ENCODE data around the gene FBRSL1.

DNA sequence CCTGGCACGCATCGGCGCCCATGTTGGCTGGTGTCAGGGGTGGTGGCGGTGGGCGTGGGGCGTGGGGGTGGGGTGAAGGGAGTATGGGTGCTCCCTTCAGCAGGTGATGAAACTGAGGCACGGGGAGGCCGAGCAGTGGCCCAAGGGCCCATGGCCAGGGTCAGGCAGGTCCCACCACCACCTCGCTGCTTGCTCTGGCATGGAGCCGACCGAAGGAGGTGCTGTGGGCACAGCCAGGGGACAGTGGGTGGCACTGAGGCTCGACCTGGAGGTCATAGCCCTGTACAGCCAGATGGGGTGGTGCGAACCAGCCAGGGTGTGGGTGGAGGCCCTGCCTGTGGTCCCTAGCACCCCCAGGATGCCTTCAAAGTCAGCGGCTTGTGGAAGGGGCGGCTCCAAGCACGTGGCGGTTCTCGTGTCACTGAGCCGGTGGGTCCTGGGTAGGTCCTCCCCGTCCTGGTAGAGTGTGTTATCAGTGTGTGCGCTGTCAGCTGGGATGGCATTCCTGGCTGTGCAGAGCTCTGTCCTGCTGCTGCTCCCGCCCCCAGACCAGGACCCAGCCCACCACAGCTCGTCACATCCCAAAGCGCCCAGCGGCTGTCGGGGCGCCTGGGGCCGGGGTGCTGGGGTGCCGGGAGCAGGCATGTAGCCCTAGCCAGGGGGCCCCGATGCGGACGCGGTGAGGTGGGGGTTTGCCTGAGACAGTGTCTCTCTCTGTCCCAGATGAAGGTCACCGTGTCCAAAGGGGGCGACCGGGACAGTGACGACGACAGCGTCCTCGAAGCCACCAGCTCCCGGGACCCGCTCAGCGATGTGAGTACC lies 35.3 kb downstream of the FBRSL1 start:
- TF ChIP-seq, protein P1, sequence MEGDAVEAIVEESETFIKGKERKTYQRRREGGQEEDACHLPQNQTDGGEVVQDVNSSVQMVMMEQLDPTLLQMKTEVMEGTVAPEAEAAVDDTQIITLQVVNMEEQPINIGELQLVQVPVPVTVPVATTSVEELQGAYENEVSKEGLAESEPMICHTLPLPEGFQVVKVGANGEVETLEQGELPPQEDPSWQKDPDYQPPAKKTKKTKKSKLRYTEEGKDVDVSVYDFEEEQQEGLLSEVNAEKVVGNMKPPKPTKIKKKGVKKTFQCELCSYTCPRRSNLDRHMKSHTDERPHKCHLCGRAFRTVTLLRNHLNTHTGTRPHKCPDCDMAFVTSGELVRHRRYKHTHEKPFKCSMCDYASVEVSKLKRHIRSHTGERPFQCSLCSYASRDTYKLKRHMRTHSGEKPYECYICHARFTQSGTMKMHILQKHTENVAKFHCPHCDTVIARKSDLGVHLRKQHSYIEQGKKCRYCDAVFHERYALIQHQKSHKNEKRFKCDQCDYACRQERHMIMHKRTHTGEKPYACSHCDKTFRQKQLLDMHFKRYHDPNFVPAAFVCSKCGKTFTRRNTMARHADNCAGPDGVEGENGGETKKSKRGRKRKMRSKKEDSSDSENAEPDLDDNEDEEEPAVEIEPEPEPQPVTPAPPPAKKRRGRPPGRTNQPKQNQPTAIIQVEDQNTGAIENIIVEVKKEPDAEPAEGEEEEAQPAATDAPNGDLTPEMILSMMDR (IDR thresholded peaks at IDR 0.05; ENCODE audit: insufficient read depth, low read length): no peak
- TF ChIP-seq, protein P2, sequence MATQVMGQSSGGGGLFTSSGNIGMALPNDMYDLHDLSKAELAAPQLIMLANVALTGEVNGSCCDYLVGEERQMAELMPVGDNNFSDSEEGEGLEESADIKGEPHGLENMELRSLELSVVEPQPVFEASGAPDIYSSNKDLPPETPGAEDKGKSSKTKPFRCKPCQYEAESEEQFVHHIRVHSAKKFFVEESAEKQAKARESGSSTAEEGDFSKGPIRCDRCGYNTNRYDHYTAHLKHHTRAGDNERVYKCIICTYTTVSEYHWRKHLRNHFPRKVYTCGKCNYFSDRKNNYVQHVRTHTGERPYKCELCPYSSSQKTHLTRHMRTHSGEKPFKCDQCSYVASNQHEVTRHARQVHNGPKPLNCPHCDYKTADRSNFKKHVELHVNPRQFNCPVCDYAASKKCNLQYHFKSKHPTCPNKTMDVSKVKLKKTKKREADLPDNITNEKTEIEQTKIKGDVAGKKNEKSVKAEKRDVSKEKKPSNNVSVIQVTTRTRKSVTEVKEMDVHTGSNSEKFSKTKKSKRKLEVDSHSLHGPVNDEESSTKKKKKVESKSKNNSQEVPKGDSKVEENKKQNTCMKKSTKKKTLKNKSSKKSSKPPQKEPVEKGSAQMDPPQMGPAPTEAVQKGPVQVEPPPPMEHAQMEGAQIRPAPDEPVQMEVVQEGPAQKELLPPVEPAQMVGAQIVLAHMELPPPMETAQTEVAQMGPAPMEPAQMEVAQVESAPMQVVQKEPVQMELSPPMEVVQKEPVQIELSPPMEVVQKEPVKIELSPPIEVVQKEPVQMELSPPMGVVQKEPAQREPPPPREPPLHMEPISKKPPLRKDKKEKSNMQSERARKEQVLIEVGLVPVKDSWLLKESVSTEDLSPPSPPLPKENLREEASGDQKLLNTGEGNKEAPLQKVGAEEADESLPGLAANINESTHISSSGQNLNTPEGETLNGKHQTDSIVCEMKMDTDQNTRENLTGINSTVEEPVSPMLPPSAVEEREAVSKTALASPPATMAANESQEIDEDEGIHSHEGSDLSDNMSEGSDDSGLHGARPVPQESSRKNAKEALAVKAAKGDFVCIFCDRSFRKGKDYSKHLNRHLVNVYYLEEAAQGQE (IDR thresholded peaks at IDR 0.05; ENCODE audit: insufficient replicate concordance, low read depth): no peak
- TF ChIP-seq POLR2AphosphoS5 (IDR thresholded peaks at IDR 0.05; ENCODE audit: low read depth): no peak

All from HL-60 (cell line).